LNCAP (cell line): ENCODE data around the gene KLK8.

Experiments used
- CTCF ChIP-seq: fragments of 450-650 bp; IDR thresholded peaks from 2 replicates; pipeline ENCODE4 v1.5.1; 2017; ENCODE audit warnings: mild to moderate bottlenecking

KLK8 gene

DNA sequence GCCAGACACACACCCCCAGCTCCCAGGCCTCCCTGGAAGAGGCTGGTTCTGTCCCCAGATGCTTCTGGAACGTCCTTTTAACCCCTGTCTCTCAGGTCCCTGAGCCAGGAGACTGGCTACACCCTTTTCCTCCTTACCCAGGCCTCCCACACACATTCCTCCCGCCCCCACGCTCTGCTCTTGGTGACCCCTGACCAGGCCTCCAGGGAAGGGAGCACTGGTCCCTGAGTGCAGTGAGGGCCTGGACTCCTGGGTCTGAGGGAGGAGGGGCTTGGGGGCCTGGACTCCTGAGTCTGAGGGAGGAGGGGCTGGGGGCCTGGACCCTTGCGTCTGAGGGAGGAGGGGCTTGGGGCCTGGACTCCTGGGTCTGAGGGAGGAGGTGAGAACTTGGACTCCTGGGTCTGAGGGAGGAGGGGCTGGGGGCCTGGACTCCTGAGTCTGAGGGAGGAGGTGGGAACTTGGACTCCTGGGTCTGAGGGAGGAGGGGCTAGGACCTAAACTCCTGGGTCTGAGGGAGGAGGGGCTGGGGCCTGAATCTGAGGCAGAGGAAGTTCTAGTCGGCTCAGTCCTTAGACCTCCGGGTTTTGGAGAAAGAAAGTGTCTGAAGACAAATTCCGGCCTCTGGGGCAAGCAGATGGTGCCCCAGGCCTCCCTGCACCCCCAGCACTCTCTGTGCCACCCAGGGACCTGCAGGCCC is 32.5 kb downstream of the KLK8 start:
- TF ChIP-seq CTCF, result no peak

- TF ChIP-seq CTCF, result no peak
Observed at GRCh38 chr19:50967929-50968715, 33.3 kb downstream of the KLK8 start.

GRCh38 chr19:50964266-50964665 is 37.1 kb downstream of the KLK8 start:
- no peak for TF ChIP-seq CTCF

- no peak for TF ChIP-seq CTCF
Observed at GRCh38 chr19:50963381-50963780, 38.0 kb downstream of the KLK8 start.

GRCh38 chr19:50962245-50962644 is 39.2 kb downstream of the KLK8 start:
- TF ChIP-seq CTCF, result no peak

- TF ChIP-seq CTCF, result no peak
Observed at GRCh38 chr19:50959731-50960500, 41.5 kb downstream of the KLK8 start.

DNA sequence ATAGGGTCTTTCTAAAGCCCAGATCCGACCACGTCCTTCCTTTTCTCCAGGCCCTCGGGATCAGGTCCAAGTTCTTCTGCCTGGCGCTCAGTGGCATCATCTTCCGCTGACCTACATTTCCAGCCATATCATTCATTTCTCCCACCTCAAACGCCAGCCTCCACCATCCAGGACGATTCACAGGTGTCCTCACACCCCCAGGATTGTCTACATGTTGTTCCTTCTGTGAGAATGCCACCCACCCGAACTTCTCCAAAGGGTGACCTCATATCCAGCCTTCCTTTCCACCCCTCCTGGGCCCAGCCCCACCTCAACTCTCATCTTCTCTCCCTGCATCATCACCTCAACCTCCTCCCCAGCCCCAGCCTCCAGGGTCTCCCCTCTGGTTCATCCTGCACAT is 43.8 kb downstream of the KLK8 start:
- TF ChIP-seq CTCF, result no peak
